Measurements from ENCODE around the gene TMEM250. TPM values are rescaled to one million over a fixed set of nuclear protein-coding genes. Genes with fewer than 3 reads are reported as not detected.

The TMEM250 gene
- total RNA-seq, 1 experiment from 2014 or later, result 37.5 TPM

- Histone ChIP-seq H4K20me1 (ENCODE audit: insufficient read depth) (no peaks in the 10 kb centered on the region), H3K36me3 (ENCODE audit: control insufficient read depth in 1 of 2, insufficient read depth in 2 of 2, low read length in 2 of 2) (peaks cover 0 to under 1% of the 10 kb centered on the region in 2 experiments; a peak in 1 of 4 replicates), H3K4me1 (ENCODE audit: control insufficient read depth in 1 of 2, insufficient read depth in 2 of 2, low read length in 2 of 2) (peaks cover 18 to 24% of the 10 kb centered on the region in 2 experiments; a peak in 3 of 4 replicates), H3K79me2 (ENCODE audit: insufficient read depth, low read length) (peaks cover 99% of the 10 kb centered on the region), H3K4me2 (ENCODE audit: low read length) (no peak overlapping the region), H3K9me2 (ENCODE audit: insufficient read depth) (no peaks in the 10 kb centered on the region), H3K9ac (ENCODE audit: low read length) (no peak overlapping the region), H3K27me3 (ENCODE audit: insufficient read depth, low read length) (no peaks in the 10 kb centered on the region), H3K9me3 (ENCODE audit: control insufficient read depth in 1 of 2, insufficient read depth in 1 of 2, low read depth in 1 of 2, low read length in 2 of 2) (no peaks in the 10 kb centered on the region), H2AFZ (ENCODE audit: low read depth, low read length, poor library complexity, severe bottlenecking) (no peak overlapping the region), H3K27ac (ENCODE audit: low read depth, low read length) (no peak overlapping the region), H3K4me3 (replicated peaks in 1 of 2; ENCODE audit: low read depth in 1 of 2, low read length in 2 of 2) (no peak overlapping the region)
- ChIA-PET POLR2A (no interaction called here), CTCF (no interaction called here), RAD21 (ENCODE audit: low non-redundant PET in 1 of 2, low total read pairs in 2 of 2, uncharacterized antibody in 2 of 2, unreplicated experiment in 2 of 2) (no interaction called here)
- ATAC-seq (no peak), DNase-seq (ENCODE audit: low read depth, low spot score) (no peak)
- BruUV-seq (replicated peaks), result no TSS peak
- TF ChIP-seq POLR2A (IDR thresholded peaks at IDR 0.05; ENCODE audit: borderline replicate concordance, extremely low read depth, insufficient read depth, insufficient read length) (no peak), CBX3 (IDR thresholded peaks at IDR 0.05; ENCODE audit: low read depth) (no peak), YY1 (IDR thresholded peaks at IDR 0.05; ENCODE audit: extremely low read depth, insufficient replicate concordance, low read depth, low read length) (no peak), EZH2phosphoT487 (IDR thresholded peaks at IDR 0.05; ENCODE audit: borderline replicate concordance) (no peak), POLR2AphosphoS5 (IDR thresholded peaks at IDR 0.05; ENCODE audit: low read depth, low read length) (no peak), SP1 (IDR thresholded peaks at IDR 0.05; ENCODE audit: low read depth) (no peak)
- intact Hi-C loops (cut with micrococcal nuclease), result loop anchor here (5.0 kb wide), 1 partner anchor 140 kb away; no protein-coding TSS in a partner anchor
Measured at GRCh38 chr9:136086951-136087740, 31.5 kb downstream of the TMEM250 start.

DNA sequence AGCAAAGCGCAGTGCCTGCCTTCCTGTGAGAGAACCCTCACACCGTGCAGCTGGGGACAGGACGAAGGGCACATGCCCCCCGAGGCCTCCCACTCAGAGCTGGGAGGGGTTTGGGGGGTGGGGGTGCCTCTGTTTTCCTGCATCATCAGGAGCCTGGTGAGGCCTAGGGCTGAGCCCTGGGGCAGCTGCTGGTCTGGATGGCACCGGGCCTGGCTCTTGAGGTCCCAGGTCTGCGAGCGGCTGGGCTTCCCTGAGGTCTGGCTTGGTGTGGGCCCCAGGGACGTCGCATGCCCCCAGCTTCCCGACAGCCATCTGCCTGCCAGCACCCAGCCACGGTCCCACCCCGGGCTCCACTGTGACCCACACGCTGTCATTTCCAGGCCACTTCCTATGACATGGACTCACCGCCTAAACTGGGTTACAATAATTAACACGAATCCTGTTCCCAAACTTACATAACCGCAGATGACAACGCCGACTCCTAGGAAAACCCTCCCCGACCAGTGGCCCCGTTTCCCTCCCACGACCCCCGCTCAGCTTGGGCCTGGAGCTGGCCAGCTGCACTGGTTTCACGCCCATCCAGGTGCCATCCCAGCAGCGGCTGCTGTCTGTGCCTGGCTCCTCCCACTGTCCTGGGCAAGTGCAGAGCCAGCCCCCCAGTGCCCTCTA lies 32.3 kb downstream of the TMEM250 start:
- H3K79me2 ChIP-seq (ENCODE audit: insufficient read depth, low read length), result peaks cover 99% of the 10 kb centered on the region
- H3K9me2 ChIP-seq (ENCODE audit: insufficient read depth), result no peaks in the 10 kb centered on the region
- ATAC-seq, result no peak
- no peak overlapping the region for H3K4me3 ChIP-seq (replicated peaks in 1 of 2; ENCODE audit: low read depth in 1 of 2, low read length in 2 of 2)
- ChIA-PET CTCF (no interaction called here), RAD21 (ENCODE audit: low non-redundant PET in 1 of 2, low total read pairs in 2 of 2, uncharacterized antibody in 2 of 2, unreplicated experiment in 2 of 2) (no interaction called here), POLR2A (no interaction called here)
- H3K9me3 ChIP-seq (ENCODE audit: control insufficient read depth in 1 of 2, insufficient read depth in 1 of 2, low read depth in 1 of 2, low read length in 2 of 2), result no peaks in the 10 kb centered on the region
- H3K27me3 ChIP-seq (ENCODE audit: insufficient read depth, low read length), result no peaks in the 10 kb centered on the region
- no peak overlapping the region for H3K9ac ChIP-seq (ENCODE audit: low read length)
- BruUV-seq (replicated peaks), result no TSS peak
- H3K4me1 ChIP-seq (ENCODE audit: control insufficient read depth in 1 of 2, insufficient read depth in 2 of 2, low read length in 2 of 2), result peaks cover 12 to 16% of the 10 kb centered on the region in 2 experiments; a peak in 3 of 4 replicates
- TF ChIP-seq ZNF274 (IDR thresholded peaks at IDR 0.05; ENCODE audit: low read depth, low read length) (no peak), POLR2AphosphoS5 (IDR thresholded peaks at IDR 0.05; ENCODE audit: low read depth, low read length) (no peak), SP1 (IDR thresholded peaks at IDR 0.05; ENCODE audit: low read depth) (no peak), EZH2 (IDR thresholded peaks at IDR 0.05) (no peak)
- TF ChIP-seq, protein P1, sequence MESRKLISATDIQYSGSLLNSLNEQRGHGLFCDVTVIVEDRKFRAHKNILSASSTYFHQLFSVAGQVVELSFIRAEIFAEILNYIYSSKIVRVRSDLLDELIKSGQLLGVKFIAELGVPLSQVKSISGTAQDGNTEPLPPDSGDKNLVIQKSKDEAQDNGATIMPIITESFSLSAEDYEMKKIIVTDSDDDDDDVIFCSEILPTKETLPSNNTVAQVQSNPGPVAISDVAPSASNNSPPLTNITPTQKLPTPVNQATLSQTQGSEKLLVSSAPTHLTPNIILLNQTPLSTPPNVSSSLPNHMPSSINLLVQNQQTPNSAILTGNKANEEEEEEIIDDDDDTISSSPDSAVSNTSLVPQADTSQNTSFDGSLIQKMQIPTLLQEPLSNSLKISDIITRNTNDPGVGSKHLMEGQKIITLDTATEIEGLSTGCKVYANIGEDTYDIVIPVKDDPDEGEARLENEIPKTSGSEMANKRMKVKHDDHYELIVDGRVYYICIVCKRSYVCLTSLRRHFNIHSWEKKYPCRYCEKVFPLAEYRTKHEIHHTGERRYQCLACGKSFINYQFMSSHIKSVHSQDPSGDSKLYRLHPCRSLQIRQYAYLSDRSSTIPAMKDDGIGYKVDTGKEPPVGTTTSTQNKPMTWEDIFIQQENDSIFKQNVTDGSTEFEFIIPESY (IDR thresholded peaks at IDR 0.05; ENCODE audit: extremely low read depth, insufficient replicate concordance, low read length), result no peak
- no peaks in the 10 kb centered on the region; a peak in 1 of 4 replicates for H3K36me3 ChIP-seq (ENCODE audit: control insufficient read depth in 1 of 2, insufficient read depth in 2 of 2, low read length in 2 of 2)
- no peaks in the 10 kb centered on the region for H4K20me1 ChIP-seq (ENCODE audit: insufficient read depth)
- intact Hi-C loops (cut with micrococcal nuclease), result loop anchor here (5.0 kb wide), 1 partner anchor 141 kb away; no protein-coding TSS in a partner anchor
- H3K27ac ChIP-seq (ENCODE audit: low read depth, low read length), result no peak overlapping the region
- no peak overlapping the region for H3K4me2 ChIP-seq (ENCODE audit: low read length)
- no peak for DNase-seq (ENCODE audit: low read depth, low spot score)
- no peak overlapping the region for H2AFZ ChIP-seq (ENCODE audit: low read depth, low read length, poor library complexity, severe bottlenecking)
